LoVo (cell line): ENCODE measurements around the gene HLA-DPB1.

Source experiments
- DNase-seq: peaks from one replicate; pipeline ENCODE4 v3.0.0-alpha.2; 2016; ENCODE audit warnings: low spot score

Gene HLA-DPB1

GRCh38 chr6:33103776-33104175 is 28.0 kb downstream of the HLA-DPB1 start:
- no peak for DNase-seq

DNA sequence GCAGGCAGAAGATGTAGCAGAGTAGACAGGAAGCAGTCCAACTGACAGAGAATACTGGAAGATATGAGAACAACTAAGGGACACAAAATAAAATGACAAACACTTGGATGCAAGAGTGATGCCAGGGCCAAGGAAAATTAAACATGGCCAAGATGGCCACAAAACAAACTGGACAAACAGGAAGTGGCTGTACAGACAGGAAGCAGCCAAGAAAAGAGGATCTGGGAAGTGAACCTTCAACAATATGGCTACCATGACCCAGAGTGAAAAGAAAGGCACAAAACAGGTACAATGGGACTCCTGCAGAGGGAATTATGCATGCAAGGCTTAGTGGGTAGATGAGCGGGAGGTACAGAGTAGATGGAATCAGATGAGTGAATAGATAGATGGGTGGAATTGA is 29.1 kb downstream of the HLA-DPB1 start:
- DNase-seq = no peak

GRCh38 chr6:33105386-33105785 is 29.6 kb downstream of the HLA-DPB1 start:
- no peak for DNase-seq

DNA sequence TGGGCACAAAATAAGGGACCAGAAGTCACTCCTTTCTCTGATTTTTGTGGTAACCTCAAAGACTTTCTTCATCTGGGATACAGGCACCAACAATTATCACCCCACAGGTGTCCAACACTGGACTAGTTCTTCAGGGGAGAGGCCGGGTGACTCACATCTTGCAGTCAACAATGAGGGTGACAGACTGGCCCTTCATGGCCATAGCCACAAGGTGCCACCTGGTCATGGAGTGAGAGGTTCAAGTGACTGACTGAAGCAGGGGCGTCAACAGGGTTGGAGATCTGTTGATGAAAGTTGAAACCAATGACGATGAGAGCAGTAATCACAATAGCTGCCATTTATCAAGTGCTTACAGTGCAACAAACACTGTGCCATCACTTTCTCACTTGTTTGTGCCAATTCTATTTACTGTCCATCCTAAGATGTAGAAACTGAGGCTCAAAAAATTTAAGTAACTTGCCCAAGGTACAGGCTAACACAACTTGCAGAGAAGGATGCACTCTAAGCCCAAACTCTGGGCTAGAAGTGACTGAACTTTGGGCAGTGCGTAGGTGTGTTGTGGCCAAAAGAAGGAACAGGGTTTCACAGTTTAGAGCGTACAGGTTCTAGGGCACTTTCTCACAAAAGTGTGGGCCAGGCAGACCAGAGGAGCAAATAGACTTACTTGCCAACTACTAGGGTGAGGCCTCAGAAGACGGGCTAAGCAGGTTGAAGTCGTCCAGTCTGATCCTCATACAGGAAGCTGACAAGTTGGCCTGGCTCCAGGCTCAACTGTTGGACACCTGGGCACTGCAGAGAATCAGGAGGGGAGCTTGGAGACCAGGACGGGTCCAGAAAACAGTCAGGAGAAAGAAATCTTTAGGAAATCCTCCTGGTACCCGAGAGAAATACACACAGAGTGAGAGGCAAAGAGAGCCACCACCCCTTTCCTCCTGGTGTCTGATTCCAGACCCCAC is 30.4 kb downstream of the HLA-DPB1 start:
- DNase-seq = no peak

DNA sequence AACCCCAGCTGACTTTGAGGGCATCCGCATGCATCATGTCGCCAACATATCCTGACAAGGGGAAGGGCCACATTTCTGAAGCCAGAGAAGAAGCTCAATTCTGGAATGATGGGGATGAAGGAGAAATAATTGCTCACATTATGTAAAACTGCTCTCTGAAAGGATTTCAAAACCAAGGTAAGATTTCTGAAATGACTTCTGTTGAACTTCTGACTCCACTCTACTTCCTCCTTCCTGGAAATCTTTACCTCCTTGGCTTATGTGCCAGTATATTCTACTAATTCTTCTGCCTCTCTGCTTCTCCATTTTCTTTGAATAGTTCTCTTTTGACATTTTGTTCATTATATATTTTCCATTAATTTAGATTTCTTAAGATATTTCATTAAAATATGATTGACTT is 31.9 kb downstream of the HLA-DPB1 start:
- no peak for DNase-seq

DNA sequence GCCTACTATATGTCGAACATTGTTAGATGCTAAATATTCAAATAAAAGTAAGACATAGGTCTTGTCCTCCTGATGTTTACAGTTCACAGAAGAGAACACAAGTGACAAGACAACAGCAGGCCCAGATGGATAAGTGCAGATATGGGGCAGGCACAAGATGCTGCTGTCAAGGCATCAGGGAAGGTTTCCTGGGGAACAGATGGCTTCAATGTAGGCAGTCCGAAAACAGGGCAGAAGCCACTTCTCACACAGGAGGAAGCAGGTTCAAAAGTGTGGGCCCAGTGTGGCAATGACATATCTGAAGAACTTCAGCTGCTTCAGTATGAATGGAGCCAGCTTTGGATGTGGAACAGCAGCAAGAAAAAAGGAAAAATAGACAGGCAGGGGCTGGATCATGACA is 32.5 kb downstream of the HLA-DPB1 start:
- DNase-seq = no peak

GRCh38 chr6:33112148-33112547 is 36.4 kb downstream of the HLA-DPB1 start:
- DNase-seq = no peak

GRCh38 chr6:33113755-33114154 is 38.0 kb downstream of the HLA-DPB1 start:
- DNase-seq = no peak

DNA sequence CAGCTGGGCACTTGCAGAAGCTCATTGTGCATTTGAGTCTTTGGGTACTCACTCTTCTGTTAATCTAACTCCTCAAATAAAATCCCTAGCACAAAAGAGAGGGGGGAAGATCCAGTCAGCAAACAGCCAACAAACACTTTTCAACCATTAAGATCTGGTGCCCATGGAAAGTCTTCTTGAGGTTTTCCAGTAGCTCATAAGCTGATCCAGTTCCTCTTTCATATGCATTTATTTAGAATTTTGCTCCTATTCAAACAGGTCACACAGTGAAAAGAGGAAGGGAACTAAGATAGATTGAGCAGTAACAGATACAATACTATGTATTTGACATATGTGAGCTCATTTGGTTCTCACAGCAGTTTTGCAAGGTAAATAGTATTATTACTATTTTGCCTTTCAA is 38.6 kb downstream of the HLA-DPB1 start:
- DNase-seq = no peak

GRCh38 chr6:33116417-33116816 is 40.6 kb downstream of the HLA-DPB1 start:
- no peak for DNase-seq

- DNase-seq = no peak
Measured at GRCh38 chr6:33116841-33117711, 41.3 kb downstream of the HLA-DPB1 start.

- no peak for DNase-seq
Measured at GRCh38 chr6:33117811-33118277, 42.1 kb downstream of the HLA-DPB1 start.

DNA sequence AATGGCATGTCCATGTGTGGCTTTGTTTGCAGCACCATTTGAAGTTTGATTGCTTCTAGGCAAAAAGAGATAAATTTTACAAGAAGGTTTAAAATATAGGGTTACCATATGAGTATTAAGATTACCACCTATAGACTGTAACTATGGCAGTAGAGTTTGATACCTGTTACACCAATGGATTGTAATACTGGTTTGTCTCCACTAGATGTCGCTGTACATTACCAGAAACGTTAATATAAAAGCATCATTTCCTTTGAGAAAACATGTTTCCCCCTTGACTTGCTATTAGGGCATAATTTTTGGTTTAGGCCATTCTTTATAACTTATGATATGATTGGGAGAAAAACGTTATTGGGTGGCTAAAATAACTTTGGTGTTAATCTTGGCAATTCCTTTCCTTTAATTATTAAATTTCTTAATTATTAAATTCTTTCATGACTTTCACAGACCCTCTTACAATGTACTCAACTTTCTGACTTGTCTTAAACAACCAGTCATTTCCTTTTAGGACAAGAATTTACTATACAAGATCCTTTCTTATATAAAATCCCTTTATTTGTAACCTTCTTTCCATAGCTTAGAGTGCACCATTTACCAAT is 42.8 kb downstream of the HLA-DPB1 start:
- peak; percentile 66 for DNase-seq

- no peak for DNase-seq
Measured at GRCh38 chr6:33120001-33120400, 44.2 kb downstream of the HLA-DPB1 start.

DNA sequence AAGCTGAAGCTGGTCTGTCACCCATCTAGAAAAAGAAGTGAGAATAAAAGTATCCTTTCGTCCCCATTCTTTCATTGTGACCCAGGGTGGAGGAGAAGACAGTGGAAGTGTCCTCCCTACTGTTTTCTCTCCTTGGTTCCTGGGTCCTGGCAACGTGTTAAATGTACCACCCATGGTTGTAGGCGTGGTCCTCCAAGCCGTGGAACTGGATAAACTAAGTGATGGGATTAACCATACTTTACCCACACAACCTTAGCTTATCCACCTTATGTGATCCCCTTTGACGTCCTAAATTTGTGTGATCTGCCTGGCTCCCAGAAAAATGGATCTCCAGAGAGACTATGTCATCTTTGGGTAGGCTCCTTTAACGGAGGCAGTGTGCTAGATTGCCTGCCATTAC is 47.4 kb downstream of the HLA-DPB1 start:
- DNase-seq = no peak

DNA sequence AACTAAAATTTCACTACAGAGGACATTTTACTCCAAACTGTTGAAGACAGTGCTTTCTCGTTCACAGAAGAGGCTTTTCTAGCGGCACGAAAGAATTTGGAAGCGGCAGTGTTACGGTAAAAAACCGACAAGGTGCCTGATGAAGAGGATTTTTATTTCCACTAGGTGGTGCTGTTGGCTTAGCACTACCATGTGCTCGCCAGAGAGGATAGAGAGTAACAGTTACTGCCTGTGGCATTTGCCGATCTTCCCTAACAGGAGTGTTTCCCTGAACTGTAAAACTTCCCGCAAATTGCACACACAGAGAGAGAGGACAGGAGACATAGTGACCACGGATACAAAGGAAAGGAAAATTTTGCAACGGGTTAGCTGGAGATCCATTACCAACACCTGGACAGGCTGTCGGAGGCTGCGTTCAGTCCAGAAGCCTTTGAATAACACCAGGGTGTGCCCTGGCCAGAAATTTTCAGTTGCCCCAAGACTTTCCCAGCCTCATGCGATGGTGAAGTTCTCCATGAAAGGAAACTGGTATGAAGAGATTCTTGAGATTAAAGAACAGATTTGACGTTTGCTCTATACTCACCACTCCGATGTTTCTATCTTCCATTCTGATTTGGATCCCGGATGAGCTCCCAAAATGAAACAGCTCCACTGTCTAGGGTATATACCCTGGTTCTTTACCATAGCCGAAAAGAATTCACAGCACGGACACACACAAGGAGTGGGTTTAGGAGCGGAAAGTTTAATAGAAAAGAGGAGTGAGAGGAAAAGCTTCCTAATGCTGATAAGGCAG is 48.1 kb downstream of the HLA-DPB1 start:
- DNase-seq = peak; percentile 48

DNA sequence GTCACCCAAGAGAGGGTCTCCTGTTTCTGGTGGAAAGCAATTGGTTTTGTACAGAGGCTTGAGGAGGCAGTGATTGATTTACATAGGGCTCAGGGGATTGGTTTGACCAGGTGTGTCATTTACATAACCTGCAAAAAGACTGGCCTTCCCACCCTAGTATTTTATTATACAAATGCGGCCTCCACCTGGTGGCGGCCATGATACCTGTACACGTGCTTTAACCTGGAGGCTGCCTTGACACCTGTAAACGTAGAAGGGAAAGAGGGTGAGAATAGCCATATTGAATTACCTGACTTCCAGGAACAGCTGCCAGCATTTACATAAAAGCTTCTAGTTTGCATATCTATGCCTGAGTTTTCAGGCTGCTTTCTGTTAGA is 48.7 kb downstream of the HLA-DPB1 start:
- DNase-seq = no peak

DNA sequence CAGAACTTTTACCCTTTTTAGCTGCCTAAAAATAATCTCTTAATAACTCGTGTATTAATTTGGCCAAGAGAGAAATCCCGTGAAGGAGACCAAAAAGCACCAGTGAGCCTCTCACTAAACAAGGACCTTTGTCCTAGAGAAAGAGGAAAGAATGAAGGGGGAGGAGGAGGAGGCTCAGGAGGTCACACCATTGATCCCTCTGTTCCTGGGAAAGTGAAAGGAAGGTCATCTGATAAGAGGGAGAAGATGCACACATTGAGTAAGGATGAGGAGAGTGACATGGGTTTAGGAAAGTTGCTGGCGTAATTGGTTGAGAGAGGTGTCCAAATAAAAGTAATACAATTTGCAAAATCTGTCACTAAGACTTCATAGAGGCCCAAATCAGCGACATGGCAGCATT is 49.2 kb downstream of the HLA-DPB1 start:
- DNase-seq = no peak

GRCh38 chr6:33126101-33126714 is 50.4 kb downstream of the HLA-DPB1 start:
- peak; percentile 9 for DNase-seq

GRCh38 chr6:33128318-33128717 is 52.5 kb downstream of the HLA-DPB1 start:
- no peak for DNase-seq

DNA sequence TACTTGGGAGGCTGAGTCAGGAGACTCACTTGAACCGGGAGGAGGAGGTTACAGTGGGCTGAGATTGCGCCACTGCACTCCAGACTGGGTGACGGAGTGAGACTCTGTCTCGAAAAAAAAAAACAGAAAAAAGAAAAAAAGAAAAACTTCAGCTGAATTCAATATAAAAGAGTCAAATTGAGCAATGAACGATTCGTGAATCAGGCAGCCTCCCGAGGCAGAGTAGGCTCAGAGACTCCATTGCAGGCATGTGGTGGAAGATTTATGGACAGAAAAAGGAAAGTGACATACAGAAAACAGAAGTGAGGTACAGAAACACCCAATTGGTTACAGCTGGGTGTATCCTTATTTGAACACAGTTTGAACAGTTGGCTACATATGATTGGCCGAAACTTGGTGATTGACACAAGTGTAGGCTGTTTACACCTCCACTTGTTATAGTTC is 56.3 kb downstream of the HLA-DPB1 start:
- no peak for DNase-seq
